WTC11 (cell line): ENCODE data around the gene NT5C1B. TPM values are rescaled to one million over a fixed set of nuclear protein-coding genes. Genes with fewer than 3 reads are reported as not detected.

Source experiments
- ATAC-seq: fragments of 200-7000 bp; cut with Tn5 transposase; 2 replicates; pipeline ENCODE4 v1.10.0; 2021; ENCODE audit warnings: mild to moderate bottlenecking, moderate library complexity
- CTCF ChIA-PET: fragments of 300-600 bp; sonication (Branson Sonifier 250); formaldehyde crosslinking; loops from one replicate; lab custom pipeline; 2021; ENCODE audit warnings: antibody characterized with exemption; lab: Charles Lee
- POLR2A ChIA-PET: fragments of 350-600 bp; sonication (Branson Sonifier 250); formaldehyde crosslinking; loops from one replicate; lab custom pipeline; 2021; ENCODE audit warnings: antibody characterized with exemption; lab: Charles Lee
- DNase-seq: peaks from one replicate; pipeline ENCODE4 v3.0.0; 2021; ENCODE audit warnings: low spot score
- H3K27ac Mint-ChIP-seq: 2 replicates; pipeline ENCODE4 v1.8.0; 2021; ENCODE audit warnings: mixed read lengths
- H3K27me3 Mint-ChIP-seq: 2 replicates; pipeline ENCODE4 v1.8.0; 2021; ENCODE audit warnings: low read depth, mild to moderate bottlenecking, moderate library complexity, mixed read lengths
- H3K36me3 Mint-ChIP-seq: 2 replicates; pipeline ENCODE4 v1.8.0; 2021; ENCODE audit warnings: mixed read lengths
- H3K4me1 Mint-ChIP-seq: 2 replicates; pipeline ENCODE4 v1.8.0; 2022; ENCODE audit warnings: mixed read lengths
- H3K4me3 Mint-ChIP-seq: 2 replicates; pipeline ENCODE4 v1.8.0; 2021; ENCODE audit warnings: mild to moderate bottlenecking, moderate library complexity, mixed read lengths
- H3K9me3 Mint-ChIP-seq: 2 replicates; pipeline ENCODE4 v1.8.0; 2021; ENCODE audit warnings: mixed read lengths
- AR ChIP-seq: fragments of 250-450 bp; sonication (Bioruptor Pico); IDR thresholded peaks from 2 replicates; pipeline ENCODE4 v1.9.0; 2021; ENCODE audit warnings: mild to moderate bottlenecking
- E2F1 ChIP-seq: sonication (generic); formaldehyde crosslinking; IDR thresholded peaks from 2 replicates; pipeline ENCODE4 v1.8.0; 2022; ENCODE audit warnings: mild to moderate bottlenecking, missing genetic modification reagents
- FOXP1 ChIP-seq: sonication (generic); formaldehyde crosslinking; IDR thresholded peaks from 2 replicates; pipeline ENCODE4 v1.8.0; 2022; ENCODE audit warnings: missing genetic modification reagents, mild to moderate bottlenecking, moderate library complexity, borderline replicate concordance
- PRDM15 ChIP-seq: sonication (generic); formaldehyde crosslinking; IDR thresholded peaks from 2 replicates; pipeline ENCODE4 v1.8.0; 2022; ENCODE audit warnings: missing genetic modification reagents
- STAT6 ChIP-seq: sonication (generic); formaldehyde crosslinking; conservative IDR thresholded peaks from 2 replicates; pipeline ENCODE4 v1.8.1; 2023; ENCODE audit warnings: mild to moderate bottlenecking, low read depth, missing genetic modification reagents, moderate library complexity
- TEAD1 ChIP-seq: sonication (generic); formaldehyde crosslinking; IDR thresholded peaks from 2 replicates; pipeline ENCODE4 v1.8.0; 2022; ENCODE audit warnings: mild to moderate bottlenecking, missing genetic modification reagents
- ZNF512 ChIP-seq: sonication (generic); formaldehyde crosslinking; IDR thresholded peaks from 2 replicates; pipeline ENCODE4 v1.8.1; 2022; ENCODE audit warnings: missing genetic modification reagents, borderline replicate concordance
- total RNA-seq: library from RNA; stranded (reverse); gene quantifications from 3 replicates; pipeline ENCODE4 v1.2.3, GENCODE V29; 2021

Gene NT5C1B
- total RNA-seq, 1 experiment from 2014 or later, result not detected

GRCh38 chr2:18525852-18526251, 63.5 kb downstream of the NT5C1B start:
- ATAC-seq, result no peak
- CTCF ChIA-PET, result interaction anchor here (1.1 to 1.7 kb wide), 2 partner anchors 164 to 216 kb away, joined by 3 to 5 read pairs; no protein-coding TSS in a partner anchor

GRCh38 chr2:18525236-18525635, 64.1 kb downstream of the NT5C1B start:
- ATAC-seq (no peak), DNase-seq (no peak)
- ChIA-PET POLR2A (no interaction called here), CTCF (interaction anchor here (1.1 to 1.7 kb wide), 2 partner anchors 165 to 217 kb away, joined by 3 to 5 read pairs; no protein-coding TSS in a partner anchor)
- Mint-ChIP-seq H3K4me3 (no peak overlapping the region), H3K27me3 (no peaks in the 10 kb centered on the region; the same call in 1 of the 2 replicates), H3K36me3 (no peaks in the 10 kb centered on the region), H3K9me3 (no peaks in the 10 kb centered on the region), H3K4me1 (peaks cover 7% of the 10 kb centered on the region), H3K27ac (no peak overlapping the region)
- TF ChIP-seq FOXP1, result no peak
- TF ChIP-seq TEAD1 (CRISPR knock-in tag), result no peak
- no peak for TF ChIP-seq E2F1 (CRISPR knock-in tag)
- no peak for TF ChIP-seq AR (CRISPR knock-in tag)
- TF ChIP-seq PRDM15 (CRISPR knock-in tag), result no peak
- TF ChIP-seq STAT6 (CRISPR knock-in tag), result no peak

More at GRCh38 chr2:18525852-18526251, 63.5 kb downstream of the NT5C1B start:
- TF ChIP-seq ZNF512 (CRISPR knock-in tag), result no peak
- no peak for TF ChIP-seq PRDM15 (CRISPR knock-in tag)
- no peak overlapping the region for H3K4me3 Mint-ChIP-seq
- no peaks in the 10 kb centered on the region for H3K36me3 Mint-ChIP-seq
- POLR2A ChIA-PET, result no interaction called here
- H3K27me3 Mint-ChIP-seq, result no peaks in the 10 kb centered on the region; the same call in 1 of the 2 replicates
- H3K4me1 Mint-ChIP-seq, result peaks cover 5% of the 10 kb centered on the region
- no peak overlapping the region for H3K27ac Mint-ChIP-seq
- DNase-seq, result no peak
- no peaks in the 10 kb centered on the region for H3K9me3 Mint-ChIP-seq
